Gastroesophageal sphincter (tissue), 3 donors: Measurements from ENCODE around the gene TIMD4.

Experiments used
- CTCF ChIP-seq, 4 experiments: fragments of 200-600 bp in 2 of 4; fragments of 450-650 bp in 2 of 4; sonication (generic) in 1 of 4; IDR thresholded peaks; one replicate each; pipeline ENCODE4 v1.5.1; 2017 to 2019; ENCODE audit warnings: antibody characterized with exemption in 4 of 4, mild to moderate bottlenecking in 2 of 4, moderate library complexity in 2 of 4
- EP300 ChIP-seq: sonication (generic); formaldehyde crosslinking; IDR thresholded peaks from one replicate; pipeline ENCODE4 v1.6.1; 2017; ENCODE audit warnings: antibody characterized with exemption, mild to moderate bottlenecking
- POLR2A ChIP-seq, 2 donors: fragments of 450-650 bp; IDR thresholded peaks; one replicate each; pipeline ENCODE4 v1.6.1; 2017; ENCODE audit warnings: antibody characterized with exemption in 2 of 2, mild to moderate bottlenecking in 2 of 2, moderate library complexity in 1 of 2
- POLR2AphosphoS5 ChIP-seq: sonication (generic); formaldehyde crosslinking; IDR thresholded peaks from one replicate; pipeline ENCODE4 v1.6.1; 2017; ENCODE audit warnings: antibody characterized with exemption

GRCh38 chr5:156892864-156893263 is 70.2 kb downstream of the TIMD4 start:
- TF ChIP-seq CTCF (IDR thresholded peaks at IDR 0.05) (no peak), POLR2A (IDR thresholded peaks at IDR 0.05) (no peak), EP300 (no peak), POLR2AphosphoS5 (no peak)
